T-helper 1 cell treated with Interleukin-12 subunit alpha and Interleukin-12 subunit beta and Interleukin-4 antibody, amounts not matched to agents 30 ng/mL and 1 ng/mL, for 36 hours (primary cell): ENCODE data around the gene SV2C. TPM values are rescaled to one million over a fixed set of nuclear protein-coding genes. Genes with fewer than 3 reads are reported as not detected.

Experiments used
- intact Hi-C: fragments of 100-400 bp; cut with micrococcal nuclease; formaldehyde crosslinking; loops from one replicate; pipeline ENCODE4 v1.15.1; 2024
- total RNA-seq: library from RNA; stranded (reverse); gene quantifications from 2 replicates; pipeline ENCODE4 v1.2.3, GENCODE V29; 2022

The SV2C gene
- total RNA-seq, 1 donor from 2014 or later = 0.07 TPM

DNA sequence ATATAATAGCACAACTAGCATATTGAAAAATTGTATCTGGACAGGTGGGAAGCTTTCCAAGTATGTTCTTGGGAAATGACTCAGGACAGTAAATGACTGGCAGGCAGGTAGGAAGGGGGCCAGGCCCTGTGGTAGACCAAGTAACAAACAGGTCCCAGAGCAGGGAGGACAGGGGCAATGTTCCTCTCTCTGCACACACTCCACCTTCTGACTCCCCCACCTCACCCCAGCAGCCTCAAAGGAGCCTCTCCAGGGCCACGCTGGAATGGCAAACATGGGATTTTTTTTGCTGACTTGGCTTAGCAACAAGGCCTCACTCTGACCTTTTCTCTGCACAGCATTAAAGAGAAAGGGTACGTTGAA is 288.8 kb downstream of the SV2C start:
- intact Hi-C loops = no loop called here

DNA sequence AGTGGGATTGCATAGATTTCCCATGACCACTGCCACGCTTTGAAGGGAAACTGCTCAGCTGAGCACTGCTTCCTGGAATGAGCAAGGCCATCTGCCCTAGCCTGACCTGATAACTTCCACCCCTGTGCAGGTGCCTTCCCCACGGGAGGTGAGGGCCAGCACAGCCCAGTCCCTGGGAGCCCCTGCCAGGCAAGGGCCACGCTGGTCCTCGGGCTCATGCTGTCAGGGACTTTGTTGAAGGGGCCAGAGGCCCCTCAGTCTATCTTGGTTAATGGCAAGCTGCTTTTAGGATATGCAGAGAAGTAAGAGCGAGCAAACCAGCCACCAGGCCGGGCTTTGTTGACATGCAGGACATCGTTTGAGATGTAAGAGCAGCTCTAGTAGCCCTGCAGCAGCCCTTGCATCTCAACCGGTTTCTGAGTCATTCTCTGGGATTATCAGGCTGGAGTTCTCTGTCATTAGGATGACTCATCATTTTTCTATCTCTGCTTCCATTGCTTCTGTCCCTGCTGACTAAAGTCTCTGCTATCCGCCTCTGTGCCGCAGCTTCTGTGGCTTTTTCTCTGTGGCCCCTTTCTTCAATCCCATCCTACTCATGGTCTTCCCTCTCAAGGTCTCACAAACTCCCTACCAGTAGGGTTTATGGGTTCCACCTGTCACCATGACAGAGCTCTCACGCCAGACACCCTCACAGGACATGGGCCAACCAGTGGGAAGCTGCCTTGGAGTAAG is 289.3 kb downstream of the SV2C start:
- intact Hi-C loops = no loop called here

DNA sequence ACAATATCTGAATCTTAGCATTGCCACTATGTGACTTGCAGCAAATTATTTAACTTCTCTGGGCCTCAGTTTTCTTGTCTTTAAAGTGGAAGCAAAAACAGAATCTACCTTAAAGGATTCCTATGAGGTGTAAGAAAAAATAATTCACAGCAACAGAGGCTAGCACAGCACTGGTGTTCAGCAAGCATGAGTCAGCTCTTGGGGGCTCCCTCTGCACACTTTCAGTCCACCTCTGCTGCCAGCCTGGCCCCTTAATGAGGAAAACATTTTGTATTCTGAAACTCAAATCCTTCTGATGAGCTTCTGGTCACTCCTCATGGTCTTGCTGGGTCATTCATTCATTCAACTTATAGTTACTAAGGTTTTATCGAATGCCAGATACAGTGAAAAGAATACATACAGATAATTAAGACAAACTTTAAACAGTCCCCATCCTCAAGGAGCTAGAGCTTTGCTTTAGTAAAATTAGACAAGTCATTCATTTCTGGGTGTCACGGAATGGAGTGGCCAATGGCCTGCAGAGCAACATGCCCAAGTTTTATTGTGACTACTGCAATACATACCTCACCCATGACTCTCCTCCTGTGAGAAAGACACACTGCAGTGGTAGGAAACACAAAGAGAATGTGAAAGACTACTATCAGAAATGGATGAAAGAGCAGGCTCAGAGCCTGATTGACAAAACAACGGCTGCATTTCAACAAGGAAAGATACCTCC is 293.1 kb downstream of the SV2C start:
- intact Hi-C loops = no loop called here

- intact Hi-C loops = no loop called here
These were observed 293.7 kb downstream of the SV2C start for GRCh38 chr5:76376866-76377230.

DNA sequence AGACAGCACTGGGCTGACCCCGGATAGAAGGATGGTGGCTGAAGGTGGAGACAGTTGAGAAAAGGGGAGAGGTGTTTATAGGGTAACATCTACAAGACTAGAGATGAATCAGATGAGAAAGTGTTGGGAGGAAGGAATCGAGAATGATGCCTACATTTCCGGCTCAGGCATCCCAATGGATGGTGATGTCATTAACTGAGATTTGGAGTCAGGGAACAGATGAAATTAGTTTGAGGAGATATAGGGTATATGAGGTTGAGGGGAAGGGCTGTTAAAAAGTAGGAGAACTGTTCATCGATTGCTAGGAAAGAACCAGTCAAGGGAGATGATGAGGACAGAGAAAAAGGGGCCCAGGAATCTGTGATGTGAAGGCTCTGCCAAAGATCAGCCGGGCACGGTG is 295.2 kb downstream of the SV2C start:
- intact Hi-C loops = no loop called here

GRCh38 chr5:76379316-76379715 is 296.1 kb downstream of the SV2C start:
- intact Hi-C loops = no loop called here

GRCh38 chr5:76379855-76380254 is 296.7 kb downstream of the SV2C start:
- intact Hi-C loops = no loop called here

DNA sequence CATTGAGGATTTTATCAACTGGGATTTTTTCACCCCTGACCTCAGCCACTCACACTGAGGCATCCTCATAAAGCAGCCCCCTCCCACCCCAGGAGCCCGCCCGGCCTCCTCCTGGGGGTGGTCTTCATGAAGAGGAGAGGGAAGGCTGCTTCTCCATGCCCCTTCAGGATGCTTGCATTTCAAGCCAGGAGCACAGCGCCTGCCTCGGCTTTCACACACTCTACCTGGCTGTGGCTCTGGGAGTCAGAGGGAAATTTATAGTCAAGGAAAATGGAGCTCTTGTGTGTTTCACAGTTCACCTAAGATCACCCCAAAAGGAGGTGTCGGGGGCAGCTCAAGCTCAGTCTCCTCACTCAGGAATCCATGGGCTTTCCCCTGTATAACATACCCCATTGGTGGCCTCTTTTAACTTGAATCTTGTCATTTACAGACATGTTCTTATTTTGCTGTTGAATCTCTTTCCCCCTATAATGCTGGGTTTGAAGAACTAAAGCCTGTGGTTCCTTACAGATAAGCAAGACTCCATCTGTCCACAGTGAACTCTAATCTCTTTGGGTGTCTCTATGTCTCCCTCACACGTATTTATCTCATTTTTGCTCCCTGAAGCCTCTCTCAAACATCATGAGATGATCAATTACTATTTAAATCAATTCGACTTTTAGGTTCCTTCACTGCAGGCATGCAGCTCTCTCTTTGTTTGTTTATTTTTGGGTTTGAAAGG is 297.3 kb downstream of the SV2C start:
- intact Hi-C loops = no loop called here

DNA sequence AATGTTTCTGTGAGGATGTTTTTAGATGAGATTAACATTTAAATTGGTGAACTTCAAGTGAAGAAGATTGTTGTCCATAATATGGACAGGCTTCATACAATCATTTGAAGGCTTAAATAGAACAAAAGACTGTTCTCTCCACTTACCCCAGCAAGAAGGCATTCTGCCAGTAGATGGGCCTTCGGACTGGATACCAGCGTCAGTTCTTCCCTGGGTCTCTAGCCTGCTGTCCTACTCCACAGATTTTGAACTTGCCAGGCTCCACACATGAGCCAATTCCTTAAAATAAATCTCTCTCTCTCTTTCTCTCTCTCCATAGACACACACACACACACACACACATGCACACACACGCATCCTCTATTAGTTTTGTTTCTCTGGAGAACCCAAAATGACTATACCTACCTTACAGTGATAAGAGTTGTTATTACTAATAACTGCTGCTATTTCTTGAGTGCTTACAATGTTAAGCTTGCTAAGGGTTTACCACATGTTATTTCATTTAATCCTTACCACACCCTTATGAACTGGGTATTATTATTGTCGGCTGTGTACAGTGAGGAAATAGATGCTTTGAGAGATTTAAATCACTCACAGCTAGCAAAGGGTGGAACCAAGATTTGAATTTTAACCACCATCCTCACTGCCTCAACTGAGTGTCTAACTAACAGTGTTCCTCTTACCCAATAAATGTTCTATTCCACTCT is 300.1 kb downstream of the SV2C start:
- intact Hi-C loops = no loop called here

GRCh38 chr5:76384189-76384588 is 301.0 kb downstream of the SV2C start:
- intact Hi-C loops = no loop called here

- intact Hi-C loops = no loop called here
These were observed 301.5 kb downstream of the SV2C start for GRCh38 chr5:76384705-76385104.

DNA sequence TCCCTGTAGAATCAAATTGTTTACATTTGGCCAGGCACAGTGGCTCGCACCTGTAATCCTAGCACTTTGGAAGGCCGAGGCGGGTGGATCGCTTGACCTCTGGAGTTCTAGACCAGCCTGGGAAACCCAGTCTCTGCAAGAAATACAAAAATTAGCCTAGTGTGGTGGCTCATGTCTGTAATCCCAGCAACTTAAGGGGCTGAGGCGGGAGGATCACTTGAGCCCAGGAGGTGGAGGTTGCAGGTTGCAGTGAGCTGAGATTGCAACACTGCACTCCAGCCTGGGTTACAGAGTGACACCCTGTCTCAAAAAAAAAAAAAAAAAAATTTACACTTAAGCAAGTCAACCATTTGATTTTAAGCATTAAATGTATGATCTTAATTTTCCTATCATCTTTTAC is 302.4 kb downstream of the SV2C start:
- intact Hi-C loops = no loop called here

DNA sequence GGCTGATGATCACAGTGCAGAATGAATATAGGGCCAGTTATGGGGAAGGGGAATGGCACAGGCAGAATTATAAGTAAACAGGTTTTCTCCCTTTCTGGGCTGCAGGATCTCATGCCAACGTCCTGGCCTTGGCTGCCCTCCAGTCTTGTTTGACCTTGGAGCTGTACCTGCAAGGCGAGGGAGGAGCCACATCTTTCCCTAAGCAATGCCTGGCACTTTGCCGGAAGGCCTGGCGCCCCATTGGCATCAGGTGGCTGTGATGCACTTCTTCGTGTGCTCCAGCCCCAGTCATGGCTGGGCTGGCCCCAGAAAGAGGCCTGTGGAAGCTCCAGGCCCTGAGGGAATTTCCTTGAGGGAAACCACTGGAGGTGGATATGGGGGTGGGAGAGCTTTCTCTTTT is 303.2 kb downstream of the SV2C start:
- intact Hi-C loops = no loop called here

GRCh38 chr5:76388236-76388635 is 305.1 kb downstream of the SV2C start:
- intact Hi-C loops = no loop called here

- intact Hi-C loops = no loop called here
These were observed 305.8 kb downstream of the SV2C start for GRCh38 chr5:76388791-76389512.

DNA sequence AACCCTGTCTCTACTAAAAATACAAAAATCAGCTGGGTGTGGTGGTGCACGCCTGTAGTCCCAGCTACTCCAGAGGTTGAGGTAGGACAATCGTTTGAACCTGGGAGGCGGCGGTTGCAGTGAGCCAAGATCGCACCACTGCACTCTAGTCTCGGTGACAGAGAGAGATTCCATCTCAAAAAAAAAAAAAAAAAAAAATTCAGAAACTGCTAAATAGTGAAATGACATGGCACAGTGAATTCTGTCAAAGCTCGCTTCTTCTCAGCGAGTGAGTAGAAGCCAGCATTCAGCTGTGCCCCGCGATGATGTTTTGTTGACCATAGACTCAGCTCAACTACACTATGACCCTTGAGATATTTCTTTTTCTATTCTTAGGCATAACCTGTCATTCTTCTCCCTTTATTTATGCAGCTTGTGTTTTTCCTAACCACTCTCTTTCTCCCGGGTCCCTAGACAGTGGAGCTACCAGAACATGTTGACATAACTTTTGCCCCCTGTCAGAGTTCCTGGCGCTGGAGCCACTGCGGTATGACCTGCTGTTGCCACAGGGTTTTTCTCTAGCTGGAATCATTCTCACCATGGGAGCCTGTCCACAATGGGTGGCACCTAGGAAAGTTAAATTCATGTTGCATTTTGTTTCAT is 306.5 kb downstream of the SV2C start:
- intact Hi-C loops = no loop called here

DNA sequence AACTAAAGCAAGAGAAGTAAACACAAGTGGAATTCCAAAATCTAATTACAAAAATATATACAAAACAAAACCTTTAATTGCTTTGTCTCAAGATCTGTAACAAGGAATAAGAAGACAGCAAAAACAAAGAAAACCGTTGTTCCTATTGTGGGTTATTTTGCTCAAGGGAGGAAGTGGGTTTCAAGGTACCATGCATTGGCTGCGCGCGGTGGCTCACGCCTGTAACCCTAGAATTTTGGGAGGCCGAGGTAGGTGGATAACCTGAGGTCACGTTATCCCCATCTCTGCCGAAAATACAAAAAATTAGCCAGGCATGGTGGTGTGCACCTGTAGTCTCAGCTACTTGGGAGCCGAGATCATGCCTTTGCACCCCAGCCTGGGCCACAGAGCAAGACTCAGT is 307.8 kb downstream of the SV2C start:
- intact Hi-C loops = no loop called here

DNA sequence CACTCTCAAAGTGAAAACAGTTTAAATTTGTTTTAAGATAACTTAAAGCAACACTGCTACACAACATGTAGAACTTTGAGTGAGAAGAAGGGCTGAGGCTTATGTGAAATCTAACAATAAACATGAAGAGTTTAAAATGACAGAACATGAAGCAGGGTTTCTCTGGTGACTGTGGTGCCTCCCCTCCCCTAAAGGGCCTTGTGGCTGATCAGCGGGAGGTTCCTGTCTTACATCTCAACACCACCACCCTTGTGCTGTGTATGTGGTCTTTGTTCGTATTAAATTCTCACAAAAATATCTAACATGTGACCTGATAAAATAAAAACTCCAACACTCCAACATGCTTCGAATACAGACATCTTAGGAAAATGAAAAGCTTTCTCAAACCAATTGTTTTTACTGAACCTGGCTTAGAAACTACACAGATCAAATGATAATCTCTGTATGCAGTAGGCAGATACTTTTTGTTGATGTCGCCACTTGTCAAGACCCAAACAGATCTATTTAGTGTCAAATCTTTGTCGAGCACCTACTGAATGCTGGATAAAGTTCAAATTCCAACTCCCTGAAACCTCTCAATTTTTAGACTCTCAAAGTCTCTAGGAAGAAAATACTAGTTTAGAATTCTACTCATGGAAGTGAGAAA is 310.0 kb downstream of the SV2C start:
- intact Hi-C loops = loop anchor here (1.0 kb wide), 1 partner anchor 8 kb away; no protein-coding TSS in a partner anchor

GRCh38 chr5:76397200-76397599 is 314.0 kb downstream of the SV2C start:
- intact Hi-C loops = no loop called here

GRCh38 chr5:76399268-76399667 is 316.1 kb downstream of the SV2C start:
- intact Hi-C loops = no loop called here
